RCC 7860 (cell line): ENCODE results near the gene LRRFIP1.
"Not testable (repeated sequence)": the region's sequence is repeated elsewhere in the genome, so short reads cannot be mapped to it uniquely, and the experiment has no call there.

ENCODE experiments used
- DNase-seq: peaks from one replicate; pipeline ENCODE4 v3.0.0-alpha.2; 2015; ENCODE audit warnings: low spot score
- FAIRE-seq: peaks from 2 replicates; lab custom pipeline; 2012; peaks lifted over from hg19 to GRCh38; lab: Jason Lieb, UNC

The LRRFIP1 gene

DNA sequence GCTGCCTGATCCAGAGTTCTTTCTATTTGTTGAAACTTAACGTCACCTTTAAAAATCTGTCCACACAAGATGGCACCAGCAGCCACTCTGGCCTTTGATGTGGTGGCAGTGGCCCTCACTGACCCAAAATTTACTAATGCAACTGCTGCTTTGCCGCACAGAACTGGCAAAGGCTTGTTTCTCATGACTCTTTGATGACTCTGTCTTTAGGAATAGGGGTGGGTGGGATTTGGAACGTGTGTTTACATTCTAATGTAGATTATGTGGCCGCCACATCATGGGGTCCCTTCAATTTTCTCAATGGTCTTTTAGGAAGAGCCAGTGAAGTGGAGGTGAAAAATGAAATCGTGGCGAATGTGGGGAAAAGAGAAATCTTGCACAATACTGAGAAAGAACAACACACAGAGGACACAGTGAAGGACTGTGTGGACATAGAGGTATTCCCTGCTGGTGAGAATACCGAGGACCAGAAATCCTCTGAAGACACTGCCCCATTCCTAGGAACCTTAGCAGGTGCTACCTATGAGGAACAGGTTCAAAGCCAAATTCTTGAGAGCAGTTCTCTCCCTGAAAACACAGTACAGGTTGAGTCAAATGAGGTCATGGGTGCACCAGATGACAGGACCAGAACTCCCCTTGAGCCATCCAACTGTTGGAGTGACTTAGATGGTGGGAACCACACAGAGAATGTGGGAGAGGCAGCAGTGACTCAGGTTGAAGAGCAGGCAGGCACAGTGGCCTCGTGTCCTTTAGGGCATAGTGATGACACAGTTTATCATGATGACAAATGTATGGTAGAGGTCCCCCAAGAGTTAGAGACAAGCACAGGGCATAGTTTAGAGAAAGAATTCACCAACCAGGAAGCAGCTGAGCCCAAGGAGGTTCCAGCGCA is 135.2 kb downstream of the LRRFIP1 start:
- DNase-seq, FAIRE-seq: not testable (repeated sequence)

- FAIRE-seq, result no peak
- no peak for DNase-seq
Observed at GRCh38 chr2:237763812-237764211, 136.4 kb downstream of the LRRFIP1 start.

DNA sequence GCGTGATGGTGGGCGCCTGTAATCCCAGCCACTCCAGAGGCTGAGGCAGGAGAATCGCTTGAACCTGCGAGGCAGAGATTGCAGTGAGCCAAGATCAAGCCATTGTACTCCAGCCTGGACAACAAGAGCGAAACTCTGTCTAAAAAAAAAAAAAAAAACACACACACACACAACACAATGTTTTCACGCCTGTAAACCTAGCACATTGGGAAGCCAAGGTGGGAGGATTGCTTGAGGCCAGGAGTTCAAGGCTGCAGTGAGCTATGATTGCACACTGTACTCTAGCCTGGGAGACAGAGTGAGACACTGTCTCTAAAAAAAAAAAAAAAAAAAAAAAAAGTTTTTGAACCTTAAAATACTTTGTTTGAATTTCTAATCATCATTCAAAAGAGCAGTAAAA is 137.7 kb downstream of the LRRFIP1 start:
- FAIRE-seq, DNase-seq: not testable (repeated sequence)

DNA sequence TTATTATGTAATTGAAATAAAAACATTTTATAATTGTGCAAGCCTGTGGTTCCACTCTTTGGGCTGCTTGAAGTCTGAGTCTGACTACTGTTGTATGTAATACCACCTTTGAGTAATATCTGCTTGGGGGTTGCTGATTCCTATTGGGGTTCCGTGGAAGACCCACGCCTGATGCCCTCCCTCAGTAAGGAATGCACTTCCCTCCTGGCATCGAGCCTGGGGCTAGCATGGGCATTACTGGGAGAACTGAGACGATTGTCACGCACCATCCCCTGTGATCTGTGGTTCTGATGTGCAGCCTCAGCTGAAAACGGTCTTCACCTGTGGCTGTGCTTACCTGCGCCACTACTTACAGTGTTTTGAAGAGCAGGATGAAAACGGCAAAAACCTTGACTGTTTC is 138.5 kb downstream of the LRRFIP1 start:
- FAIRE-seq, result no peak
- DNase-seq, result no peak

DNA sequence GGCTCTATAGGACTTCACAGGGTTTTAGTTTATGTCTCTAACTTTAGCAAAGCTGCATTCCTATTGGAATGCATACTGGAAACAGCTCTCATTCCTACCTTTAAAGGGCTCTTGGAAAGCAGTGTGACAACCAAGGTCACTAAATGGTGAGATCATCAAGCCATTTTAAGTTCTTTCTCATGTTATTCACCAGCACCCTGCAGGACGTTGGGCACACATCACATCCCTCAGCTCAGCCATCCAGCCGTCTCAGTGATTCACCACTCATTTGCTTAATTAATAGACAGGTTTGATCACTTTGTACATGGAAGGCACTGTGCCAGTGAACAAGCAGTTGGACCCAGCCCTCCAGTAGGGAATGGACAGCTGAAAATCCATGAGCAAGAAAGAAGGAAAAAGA is 139.0 kb downstream of the LRRFIP1 start:
- DNase-seq (no peak), FAIRE-seq (no peak)

DNA sequence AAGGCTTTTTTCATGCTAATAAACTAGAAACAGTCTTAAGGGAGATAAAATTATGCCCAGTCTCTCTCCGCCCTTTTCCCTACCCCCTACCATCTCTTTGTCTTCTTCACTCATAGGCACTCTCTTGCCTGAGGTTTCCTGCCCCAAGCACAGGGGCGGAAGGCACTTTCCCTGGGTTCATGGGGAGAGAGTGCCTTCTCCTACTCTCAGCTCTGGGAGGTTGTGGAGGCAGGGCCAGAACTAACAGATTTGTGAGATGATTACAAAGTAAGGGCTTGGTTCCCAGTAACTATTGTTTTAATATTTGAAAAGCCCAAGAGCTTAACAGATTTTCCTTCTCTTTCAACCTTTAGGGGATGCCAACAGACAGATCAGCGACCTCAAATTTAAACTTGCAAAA is 145.1 kb downstream of the LRRFIP1 start:
- no peak for DNase-seq
- no peak for FAIRE-seq

DNA sequence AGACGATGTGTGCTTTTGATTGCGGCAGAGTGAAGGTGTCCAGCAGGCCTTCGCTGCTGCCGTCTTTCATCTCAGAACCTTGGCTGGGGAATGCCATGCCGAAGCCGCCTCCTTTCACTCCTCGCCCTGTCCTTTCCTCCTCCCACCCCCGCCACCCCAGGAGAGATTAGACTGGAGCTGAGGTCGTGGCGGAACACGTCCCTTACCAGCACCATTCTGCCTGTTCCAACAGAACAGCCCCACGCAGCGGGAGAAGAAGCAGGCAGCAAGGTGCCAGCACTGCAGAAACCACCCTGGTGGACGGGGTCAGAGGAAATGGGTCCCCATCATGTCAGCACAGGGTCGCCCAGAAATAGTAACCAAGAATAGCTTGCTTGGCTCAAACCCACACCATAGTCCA is 146.4 kb downstream of the LRRFIP1 start:
- FAIRE-seq, result no peak
- DNase-seq, result no peak

DNA sequence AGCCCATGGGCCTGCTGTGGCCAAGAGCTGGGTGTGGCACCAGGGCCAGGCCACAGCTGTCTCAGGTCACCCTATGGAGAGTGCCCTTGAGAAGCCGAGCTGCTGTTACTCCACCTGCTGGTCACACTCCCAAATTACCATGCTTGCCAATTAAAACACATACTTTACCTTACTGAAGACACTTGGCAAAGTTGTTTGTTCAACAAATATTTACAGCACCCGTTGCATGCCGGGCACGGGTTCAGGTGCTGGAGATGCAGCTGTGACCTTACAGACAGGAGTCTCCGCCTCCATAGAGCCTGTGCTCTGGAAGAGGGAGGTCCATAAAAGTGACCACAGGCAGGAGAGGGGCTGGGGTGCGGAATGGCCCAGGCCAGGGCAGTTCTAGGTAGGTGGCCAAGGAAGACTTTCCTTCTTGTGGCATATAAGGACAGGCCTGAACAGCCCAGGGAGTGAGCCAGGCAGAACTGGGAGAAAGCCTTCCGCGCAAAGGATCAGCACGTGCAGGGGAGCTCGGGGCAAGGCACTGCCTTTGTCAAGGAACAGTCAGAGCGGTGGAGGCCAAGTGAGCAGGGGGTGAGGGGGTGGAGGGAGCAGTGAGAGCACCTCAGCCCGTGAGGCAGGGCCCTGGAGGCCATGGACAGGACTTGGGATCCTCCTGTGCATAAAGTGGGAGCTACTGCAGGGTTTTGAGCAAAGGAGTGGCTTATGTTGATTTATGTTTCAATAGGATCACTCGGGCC is 147.6 kb downstream of the LRRFIP1 start:
- DNase-seq, result peak; percentile 43
- no peak for FAIRE-seq

- DNase-seq, result no peak
- no peak for FAIRE-seq
Observed at GRCh38 chr2:237779521-237779920, 152.1 kb downstream of the LRRFIP1 start.

DNA sequence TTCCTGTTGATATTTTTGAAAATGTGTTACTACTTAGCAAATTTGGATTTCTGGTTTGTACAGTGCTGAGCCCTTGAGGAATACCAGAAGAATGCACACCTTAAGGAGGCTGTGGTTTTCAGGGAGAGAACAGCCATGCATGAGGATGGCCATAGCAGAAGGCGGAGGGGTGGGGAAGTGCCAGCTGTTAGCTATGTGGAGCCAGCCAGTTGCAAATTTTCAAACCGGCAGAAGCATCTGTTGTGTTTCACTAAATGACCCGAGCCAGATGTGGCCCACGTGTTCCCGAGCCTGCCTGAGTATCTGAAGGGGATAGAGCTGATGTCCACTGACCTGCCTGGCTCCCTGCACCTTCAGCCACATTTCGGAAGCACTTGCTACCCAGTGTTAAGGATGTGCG is 154.8 kb downstream of the LRRFIP1 start:
- no peak for FAIRE-seq
- DNase-seq, result no peak

- not testable (repeated sequence) for FAIRE-seq, DNase-seq
Observed at GRCh38 chr2:237783678-237784077, 156.3 kb downstream of the LRRFIP1 start.

DNA sequence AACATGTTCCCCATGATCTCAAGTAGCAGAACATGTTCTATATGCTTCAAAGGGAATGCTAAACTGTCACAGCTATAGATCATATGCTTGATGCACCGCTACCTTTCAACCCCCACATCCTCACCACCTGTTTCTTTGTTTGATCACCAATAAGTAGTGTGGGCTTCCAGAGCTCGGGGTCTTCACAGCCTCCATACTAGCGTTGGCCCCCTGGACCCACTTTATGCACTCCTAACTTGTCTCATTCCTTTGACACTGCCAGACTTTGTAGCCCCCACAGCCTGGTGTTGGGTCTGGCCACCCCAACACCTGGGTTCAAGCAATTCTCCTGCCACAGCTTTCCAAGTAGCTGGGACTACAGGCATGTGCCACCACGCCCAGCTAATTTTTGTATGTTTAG is 159.5 kb downstream of the LRRFIP1 start:
- DNase-seq (no peak), FAIRE-seq (no peak)

DNA sequence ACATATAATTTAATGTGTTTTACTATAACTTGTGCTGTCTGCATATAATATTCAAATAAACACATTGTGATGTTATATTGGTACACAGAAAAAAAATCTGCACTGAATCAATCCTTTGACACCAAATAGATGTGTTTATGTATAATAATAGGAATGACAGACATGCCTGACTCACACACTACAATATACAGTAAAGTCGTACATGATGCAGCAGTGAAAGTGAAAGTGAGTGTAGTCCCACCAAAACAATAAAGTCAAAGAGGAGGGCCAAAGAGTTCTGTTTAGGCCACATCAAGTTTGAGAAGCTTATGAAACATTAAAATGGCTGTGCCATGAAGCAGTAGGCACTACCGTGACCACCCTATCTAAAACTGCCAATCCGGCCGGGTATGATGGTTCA is 163.0 kb downstream of the LRRFIP1 start:
- no peak for FAIRE-seq

DNA sequence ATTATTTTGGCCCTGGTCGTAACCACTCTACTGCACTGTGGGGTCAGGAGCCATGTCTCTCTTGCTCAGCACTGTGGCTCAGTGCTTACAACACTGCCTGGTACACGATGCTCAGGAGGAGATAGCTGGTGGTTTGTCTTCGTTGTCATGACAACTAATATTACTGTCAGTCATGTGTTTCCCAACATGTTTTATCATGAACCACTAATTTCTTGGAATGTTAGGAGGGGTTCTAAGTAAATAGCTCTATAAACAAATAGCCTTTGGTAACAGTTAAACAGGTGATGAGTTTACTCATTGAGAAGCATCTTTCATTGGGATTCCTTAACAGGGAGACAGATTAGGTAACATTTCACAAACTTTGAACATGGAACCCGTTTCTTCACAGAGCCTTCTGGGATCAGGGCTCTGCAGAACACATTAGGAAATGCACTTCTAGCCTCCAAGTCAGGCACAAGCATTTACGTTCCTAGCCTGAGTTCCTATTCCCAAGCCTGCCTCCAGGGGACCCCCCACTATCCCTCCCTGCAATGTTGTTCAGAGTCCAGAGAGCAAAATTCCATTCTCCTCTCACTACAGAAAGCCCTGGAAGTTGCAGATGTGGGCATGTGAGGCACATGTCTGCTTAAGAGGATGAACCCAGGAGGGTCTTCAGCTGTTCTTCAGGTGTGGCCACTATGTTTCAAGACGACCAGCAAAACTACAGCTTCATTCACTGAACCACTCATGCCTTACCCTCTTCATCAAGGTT is 164.8 kb downstream of the LRRFIP1 start:
- no peak for DNase-seq
- FAIRE-seq, result no peak

More for the DNA sequence above, 163.0 kb downstream of the LRRFIP1 start:
- no peak for DNase-seq

GRCh38 chr2:237797253-237797652 is 169.9 kb downstream of the LRRFIP1 start:
- DNase-seq (no peak), FAIRE-seq (no peak)

DNA sequence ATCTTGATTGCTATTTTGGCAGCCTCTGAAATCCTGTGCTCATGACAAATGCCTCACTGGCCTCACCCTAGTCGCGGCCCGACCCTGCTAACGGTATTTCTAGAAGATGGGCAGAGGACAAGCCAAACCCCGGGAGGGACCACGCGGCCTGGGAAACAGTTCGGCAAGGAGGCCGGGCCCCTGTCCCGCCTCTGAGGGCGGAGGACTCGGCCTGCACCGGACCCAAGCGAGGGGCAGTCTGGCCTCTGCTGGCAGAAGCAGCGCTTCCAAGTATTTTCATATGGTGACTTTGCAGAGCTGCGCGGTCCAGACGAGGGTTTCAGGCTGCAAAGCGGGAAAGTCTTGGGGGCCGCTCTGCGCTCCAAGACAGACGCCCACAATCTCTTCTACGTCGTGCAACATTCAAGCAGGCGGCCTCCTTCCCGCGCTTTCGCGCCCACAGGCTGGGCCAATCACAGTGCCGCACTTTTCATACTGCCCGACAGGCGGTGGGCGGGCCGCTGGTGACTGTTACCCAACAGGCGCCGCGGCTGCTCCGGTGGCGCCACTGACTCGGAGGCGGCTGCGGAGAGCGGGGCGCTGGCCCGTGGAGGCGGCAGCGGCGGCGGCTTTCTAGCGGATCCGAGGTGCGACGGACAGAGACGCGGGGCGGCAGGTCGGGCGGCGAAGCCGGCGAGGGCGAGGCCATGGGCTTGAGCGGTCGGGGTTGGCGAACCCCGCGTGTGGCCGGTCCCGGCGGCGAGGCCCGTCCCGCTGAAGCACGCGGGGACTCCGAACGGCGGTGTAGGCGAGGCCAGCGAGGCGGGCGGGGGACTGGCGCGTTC is 171.1 kb downstream of the LRRFIP1 start, which contains the start of gene RBM44:
Gene RBM44 (plus strand): TSS at position 544 of the 824 bp plus-strand sequence. CDS start 14,831 bp downstream, outside the sequence.
- FAIRE-seq (no peak), DNase-seq (no peak)

DNA sequence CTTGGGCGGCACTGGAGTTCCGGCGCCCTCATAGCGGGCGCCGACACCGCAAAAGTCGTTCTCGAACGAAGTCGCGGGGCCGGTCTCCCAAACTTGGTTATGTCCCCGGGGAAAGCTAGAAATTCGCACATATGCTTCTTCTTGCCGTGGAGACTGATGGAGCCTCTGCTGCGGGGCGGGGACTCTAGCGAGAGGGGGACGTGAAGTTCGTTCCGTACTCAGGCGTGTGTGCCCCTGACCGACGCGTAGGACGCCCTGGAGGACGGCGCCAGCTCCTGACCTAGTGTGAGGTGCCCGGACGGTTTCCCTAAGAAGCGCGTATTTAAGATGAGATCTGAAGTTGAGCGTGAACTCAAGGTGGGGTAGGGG is 171.7 kb downstream of the LRRFIP1 start:
- no peak for DNase-seq

DNA sequence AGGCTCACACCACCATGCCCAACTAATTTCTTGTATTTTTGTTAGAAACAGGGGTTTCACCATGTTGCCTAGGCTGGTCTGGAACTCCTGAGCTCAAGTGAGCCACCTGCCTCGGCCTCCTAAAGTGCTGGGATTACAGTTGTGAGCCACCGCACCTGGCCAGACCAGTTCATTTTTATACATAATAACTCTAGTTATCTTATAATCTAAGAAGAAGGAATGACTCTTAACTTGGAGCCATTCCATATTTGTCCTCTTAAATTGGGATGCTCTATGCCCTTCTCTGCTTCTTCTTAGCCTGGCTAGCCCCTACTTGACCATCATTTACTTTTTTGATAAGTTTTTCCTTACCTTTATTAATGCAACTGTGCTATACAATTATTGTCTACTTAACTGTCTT is 174.1 kb downstream of the LRRFIP1 start:
- no peak for FAIRE-seq
- DNase-seq, result no peak

More for the DNA sequence above, 171.7 kb downstream of the LRRFIP1 start:
- no peak for FAIRE-seq

DNA sequence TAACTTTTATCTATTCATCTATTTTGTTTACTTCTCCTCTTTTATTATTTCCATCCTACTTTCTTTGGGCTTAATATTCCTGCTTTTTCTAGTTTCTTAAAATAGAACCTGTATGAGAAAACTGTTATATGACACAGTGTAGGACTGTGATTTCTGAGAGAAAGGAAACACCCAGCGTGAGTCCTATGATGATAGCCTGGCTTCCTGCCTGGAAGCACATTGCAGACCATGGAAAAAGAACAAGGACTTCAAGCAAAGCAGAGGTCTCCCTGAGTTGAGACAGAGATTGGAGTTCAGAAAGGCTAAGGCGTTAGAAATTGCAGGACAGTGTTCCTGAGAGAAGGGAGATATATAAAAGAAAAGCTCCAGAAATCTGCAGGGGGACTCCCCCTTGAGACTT is 178.9 kb downstream of the LRRFIP1 start:
- FAIRE-seq (no peak), DNase-seq (no peak)

GRCh38 chr2:237815637-237816036 is 188.2 kb downstream of the LRRFIP1 start:
- FAIRE-seq (no peak), DNase-seq (no peak)
